Activated T-helper 2 cell treated with anti-CD3 and anti-CD28 coated beads, Interferon-gamma antibody, Interleukin-2, Interleukin-4, amounts not matched to agents 10 μg/mL and 5 μg/mL and 100 μg/mL, durations not matched to agents 14 hours and 24 hours and 36 hours (primary cell): ENCODE measurements around the gene RPL22L1. TPM values are rescaled to one million over a fixed set of nuclear protein-coding genes. Genes with fewer than 3 reads are reported as not detected.

ENCODE experiments used
- DNase-seq: peaks from one replicate; pipeline ENCODE4 v3.0.0; 2021; ENCODE audit warnings: low spot score
- H3K27ac Mint-ChIP-seq: one replicate; pipeline ENCODE4 v1.8.0; 2021; ENCODE audit warnings: mixed read lengths
- H3K27me3 Mint-ChIP-seq: one replicate; pipeline ENCODE4 v1.8.0; 2021; ENCODE audit warnings: low read depth, mixed read lengths
- H3K36me3 Mint-ChIP-seq: one replicate; pipeline ENCODE4 v1.8.0; 2021; ENCODE audit warnings: low read depth, mixed read lengths
- H3K4me1 Mint-ChIP-seq: one replicate; pipeline ENCODE4 v1.8.0; 2021; ENCODE audit warnings: low read depth, mixed read lengths
- H3K4me3 Mint-ChIP-seq: one replicate; pipeline ENCODE4 v1.8.0; 2021; ENCODE audit warnings: low read depth, mild to moderate bottlenecking, moderate library complexity, mixed read lengths
- H3K9me3 Mint-ChIP-seq: one replicate; pipeline ENCODE4 v1.8.0; 2021; ENCODE audit warnings: mixed read lengths
- intact Hi-C: fragments of 100-400 bp; cut with micrococcal nuclease; formaldehyde crosslinking; loops from one replicate; pipeline ENCODE4 v1.15.1; 2023
- total RNA-seq: library from RNA; stranded (reverse); gene quantifications from 2 replicates; pipeline ENCODE4 v1.2.3, GENCODE V29; 2022

The RPL22L1 gene
- 165 and 173 TPM in 2 replicates for total RNA-seq

- H3K36me3 Mint-ChIP-seq: peaks cover 48% of the 10 kb centered on the region
- H3K27ac Mint-ChIP-seq: peak within 1 kb of the TSS; percentile 97
- peaks cover 6% of the 10 kb centered on the region for H3K27me3 Mint-ChIP-seq
- H3K9me3 Mint-ChIP-seq: no peaks in the 10 kb centered on the region
- H3K4me1 Mint-ChIP-seq: peaks cover 12% of the 10 kb centered on the region
- DNase-seq: peak; percentile 92
- intact Hi-C loops: loop anchor here (1.0 to 5.0 kb wide), 4 partner anchors 12 to 1098 kb away; partner anchors contain the start of genes EIF5A2, MYNN and SKIL
- H3K4me3 Mint-ChIP-seq: peak within 1 kb of the TSS; percentile 91
Observed at GRCh38 chr3:170869645-170870593, at the start of gene RPL22L1. Gene RPL22L1, minus strand, starts transcription at chr3:170870195. Its CDS starts 28 bp downstream, at chr3:170870167.

- H3K4me1 Mint-ChIP-seq: no peaks in the 10 kb centered on the region
- no peak for DNase-seq
- H3K27me3 Mint-ChIP-seq: peaks cover 5% of the 10 kb centered on the region
- no peak overlapping the region for H3K27ac Mint-ChIP-seq
- H3K36me3 Mint-ChIP-seq: no peaks in the 10 kb centered on the region
- peaks cover 22% of the 10 kb centered on the region for H3K9me3 Mint-ChIP-seq
- H3K4me3 Mint-ChIP-seq: no peak overlapping the region
- intact Hi-C loops: no loop called here
Observed at GRCh38 chr3:170918715-170919114, 48.7 kb upstream of the RPL22L1 start.

DNA sequence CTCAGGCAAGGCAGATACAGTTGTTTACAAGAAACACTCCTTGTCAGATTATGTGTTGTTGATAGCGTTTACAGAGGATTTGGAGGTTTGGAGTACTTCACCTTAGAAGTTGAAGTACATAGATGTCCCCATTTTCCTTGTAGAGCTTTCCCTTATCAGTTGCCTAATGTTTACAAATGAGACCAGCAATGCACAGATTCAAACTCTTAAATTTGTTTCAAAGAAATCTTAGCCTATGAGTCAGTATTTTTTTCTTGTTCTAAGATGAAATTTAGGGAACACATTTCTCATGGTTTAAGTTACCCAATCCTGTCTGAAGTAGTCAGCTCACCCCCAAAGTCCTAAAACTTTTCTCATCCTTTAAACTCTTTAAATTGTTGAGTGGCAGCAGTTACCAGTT lies 44.7 kb upstream of the RPL22L1 start:
- peaks cover 13% of the 10 kb centered on the region for H3K9me3 Mint-ChIP-seq
- no peak overlapping the region for H3K27ac Mint-ChIP-seq
- intact Hi-C loops: no loop called here
- no peaks in the 10 kb centered on the region for H3K4me1 Mint-ChIP-seq
- peaks cover 20% of the 10 kb centered on the region for H3K27me3 Mint-ChIP-seq
- H3K36me3 Mint-ChIP-seq: no peaks in the 10 kb centered on the region
- H3K4me3 Mint-ChIP-seq: no peak overlapping the region
- DNase-seq: no peak

- Mint-ChIP-seq H3K4me1 (no peaks in the 10 kb centered on the region), H3K36me3 (no peaks in the 10 kb centered on the region), H3K9me3 (peaks cover 17% of the 10 kb centered on the region), H3K4me3 (no peak overlapping the region), H3K27ac (no peak overlapping the region), H3K27me3 (peaks cover 23% of the 10 kb centered on the region)
- intact Hi-C loops: no loop called here
- no peak for DNase-seq
Observed at GRCh38 chr3:170914212-170914611, 44.2 kb upstream of the RPL22L1 start.

DNA sequence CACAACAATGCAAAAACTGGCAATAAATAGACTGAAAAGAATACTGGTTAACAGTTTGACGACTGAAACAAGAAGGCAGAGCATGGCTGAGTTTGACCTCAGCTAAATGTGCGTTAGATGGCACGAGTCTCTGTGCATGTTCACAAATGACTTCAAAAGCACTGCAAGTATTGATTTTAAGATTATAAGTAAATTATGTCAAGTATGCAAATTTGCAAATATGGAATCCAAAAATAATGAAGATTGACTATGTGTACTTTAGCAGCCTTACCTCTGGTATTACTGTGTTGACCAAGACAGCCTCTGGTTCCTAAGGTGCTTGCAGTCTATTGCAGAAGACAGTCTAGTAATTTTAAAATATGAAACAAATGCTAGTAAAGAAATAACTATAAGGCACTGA lies 41.1 kb upstream of the RPL22L1 start:
- H3K27me3 Mint-ChIP-seq: peaks cover 26% of the 10 kb centered on the region
- intact Hi-C loops: no loop called here
- H3K4me3 Mint-ChIP-seq: no peak overlapping the region
- no peak overlapping the region for H3K27ac Mint-ChIP-seq
- peaks cover 9% of the 10 kb centered on the region for H3K9me3 Mint-ChIP-seq
- peaks cover 15% of the 10 kb centered on the region for H3K4me1 Mint-ChIP-seq
- no peak for DNase-seq
- peaks cover 2% of the 10 kb centered on the region for H3K36me3 Mint-ChIP-seq

GRCh38 chr3:170910542-170910941 lies 40.5 kb upstream of the RPL22L1 start:
- Mint-ChIP-seq H3K4me1 (peaks cover 18% of the 10 kb centered on the region), H3K27ac (no peak overlapping the region), H3K36me3 (peaks cover 6% of the 10 kb centered on the region), H3K9me3 (peaks cover 9% of the 10 kb centered on the region), H3K27me3 (peaks cover 26% of the 10 kb centered on the region), H3K4me3 (no peak overlapping the region)
- no peak for DNase-seq
- intact Hi-C loops: no loop called here

DNA sequence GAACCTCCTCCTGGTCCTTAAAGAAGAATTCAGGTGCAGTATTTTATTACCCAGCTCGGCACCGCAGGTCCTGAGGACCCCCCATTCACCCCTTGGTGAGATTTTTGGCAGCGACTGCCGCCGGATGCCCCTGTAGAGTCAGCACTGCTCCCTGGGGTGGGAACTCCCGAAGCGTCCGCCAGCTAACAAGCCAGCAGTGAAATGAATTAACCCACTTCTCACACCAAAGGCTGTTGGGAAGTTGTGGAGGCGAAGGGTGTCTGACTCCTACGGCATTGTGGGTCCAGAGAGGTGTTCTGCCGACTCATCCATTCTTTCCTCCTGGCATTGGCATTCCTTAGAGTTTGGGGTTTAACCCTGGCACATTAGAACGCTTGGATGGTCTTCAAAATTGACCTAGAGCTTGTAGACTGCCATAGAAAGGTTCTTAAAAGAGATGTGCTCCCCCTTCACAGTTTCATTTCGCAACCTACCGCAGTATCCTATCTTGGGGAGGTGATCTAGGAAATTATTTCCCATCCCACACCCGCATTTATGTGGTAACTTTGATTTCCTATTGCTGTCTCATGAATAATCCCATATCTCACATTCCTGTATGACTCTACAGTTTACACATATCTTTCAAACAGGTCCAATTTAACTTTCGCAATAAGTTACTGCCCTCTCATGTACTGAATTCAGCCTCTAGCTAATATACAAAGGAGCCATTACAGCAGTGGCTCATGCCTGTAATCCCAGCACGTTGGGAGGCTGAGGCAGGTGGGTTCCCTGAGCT lies 39.3 kb upstream of the RPL22L1 start:
- intact Hi-C loops: loop anchor here (5.0 kb wide), 1 partner anchor 1142 kb away; the partner anchor contains the start of genes ACTRT3 and TERC
- DNase-seq: no peak
- Mint-ChIP-seq H3K9me3 (peaks cover 9% of the 10 kb centered on the region), H3K36me3 (peaks cover 7% of the 10 kb centered on the region), H3K27ac (no peak overlapping the region), H3K4me1 (peaks cover 20% of the 10 kb centered on the region), H3K4me3 (peak overlapping the region; percentile 15), H3K27me3 (peaks cover 22% of the 10 kb centered on the region)

- intact Hi-C loops: loop anchor here (1.0 to 5.0 kb wide), 2 partner anchors 38 to 1141 kb away; partner anchors contain the start of genes ACTRT3, RPL22L1 and TERC
Observed at GRCh38 chr3:170908235-170909116, 38.5 kb upstream of the RPL22L1 start, which contains the start of gene EIF5A2. Gene EIF5A2, minus strand, starts transcription at chr3:170908637. Its CDS starts 831 bp downstream, at chr3:170907806.

DNA sequence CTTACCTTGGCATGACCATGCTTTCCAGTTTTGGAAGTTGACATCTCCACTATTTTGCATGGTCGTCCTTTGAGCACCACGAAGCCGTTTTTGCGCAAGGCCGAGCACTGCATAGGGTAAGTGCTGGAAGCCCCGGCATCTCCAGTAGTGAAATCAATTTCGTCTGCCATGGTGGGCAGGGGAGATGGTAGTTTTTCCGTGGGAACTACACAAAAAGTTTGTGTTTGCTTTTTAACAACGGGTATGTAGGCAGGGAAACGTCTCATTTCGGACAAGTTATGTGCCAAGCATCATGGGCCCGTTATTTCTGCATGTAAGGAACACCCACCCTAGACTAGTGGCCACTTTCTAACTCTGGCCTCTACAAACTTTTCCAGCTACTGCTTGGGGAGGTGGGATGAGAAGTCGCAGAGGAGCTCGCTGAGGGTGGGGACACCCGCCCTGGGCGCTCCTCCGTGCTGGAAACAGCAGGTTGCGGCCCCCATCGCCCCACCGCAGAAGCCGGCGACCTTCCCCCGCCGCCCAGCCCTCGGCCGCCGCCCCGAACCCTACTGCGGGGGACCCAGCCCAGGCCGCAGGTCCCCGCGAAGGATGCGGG lies 37.7 kb upstream of the RPL22L1 start:
- Mint-ChIP-seq H3K4me1 (peaks cover 20% of the 10 kb centered on the region), H3K27ac (no peak overlapping the region)

More at GRCh38 chr3:170908235-170909116, 38.5 kb upstream of the RPL22L1 start, which contains the start of gene EIF5A2:
- Mint-ChIP-seq H3K4me3 (peak within 1 kb of the TSS; percentile 99), H3K27me3 (peaks cover 22% of the 10 kb centered on the region), H3K4me1 (peaks cover 20% of the 10 kb centered on the region), H3K9me3 (peaks cover 9% of the 10 kb centered on the region), H3K36me3 (peaks cover 7% of the 10 kb centered on the region), H3K27ac (peak within 1 kb of the TSS; percentile 90)
- DNase-seq: peak; percentile 92

DNA sequence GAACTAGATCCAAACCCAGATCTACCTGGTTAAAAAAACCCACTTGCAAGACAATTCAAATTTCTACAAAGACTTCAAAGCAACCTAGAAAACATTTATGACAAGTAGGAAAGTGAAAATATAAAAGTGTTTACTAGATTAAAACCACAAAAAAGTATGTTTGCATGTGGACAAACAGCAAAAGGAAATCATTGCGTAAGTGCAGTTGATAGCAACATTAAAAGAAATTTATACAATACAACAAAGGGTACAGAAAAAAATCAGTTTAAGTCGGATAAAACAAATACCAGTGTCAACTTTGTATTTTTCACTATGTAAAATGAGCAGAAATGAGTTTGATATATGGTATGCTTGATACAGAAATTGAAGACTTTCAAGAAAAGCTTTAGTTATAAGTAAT lies 35.9 kb upstream of the RPL22L1 start:
- peaks cover 11% of the 10 kb centered on the region for H3K27me3 Mint-ChIP-seq
- peaks cover 11% of the 10 kb centered on the region for H3K36me3 Mint-ChIP-seq
- peaks cover 20% of the 10 kb centered on the region for H3K4me1 Mint-ChIP-seq
- peak overlapping the region; percentile 37 for H3K4me3 Mint-ChIP-seq
- no peak for DNase-seq
- intact Hi-C loops: loop anchor here (5.0 kb wide), 1 partner anchor 1139 kb away; the partner anchor contains the start of genes ACTRT3 and TERC
- H3K27ac Mint-ChIP-seq: no peak overlapping the region
- H3K9me3 Mint-ChIP-seq: peaks cover 9% of the 10 kb centered on the region

More for the DNA sequence above, 37.7 kb upstream of the RPL22L1 start:
- intact Hi-C loops: loop anchor here (1.0 to 5.0 kb wide), 2 partner anchors 37 to 1140 kb away; partner anchors contain the start of genes ACTRT3, RPL22L1 and TERC
- DNase-seq: no peak
- peaks cover 20% of the 10 kb centered on the region for H3K27me3 Mint-ChIP-seq
- H3K4me3 Mint-ChIP-seq: peak overlapping the region; percentile 99
- peaks cover 9% of the 10 kb centered on the region for H3K9me3 Mint-ChIP-seq
- H3K36me3 Mint-ChIP-seq: peaks cover 11% of the 10 kb centered on the region

- no peaks in the 10 kb centered on the region for H3K27me3 Mint-ChIP-seq
- intact Hi-C loops: no loop called here
- DNase-seq: no peak
- no peak overlapping the region for H3K4me3 Mint-ChIP-seq
- no peaks in the 10 kb centered on the region for H3K9me3 Mint-ChIP-seq
- no peak overlapping the region for H3K27ac Mint-ChIP-seq
- peaks cover 18% of the 10 kb centered on the region for H3K36me3 Mint-ChIP-seq
- H3K4me1 Mint-ChIP-seq: peaks cover 18% of the 10 kb centered on the region
Observed at GRCh38 chr3:170903123-170903522, 33.1 kb upstream of the RPL22L1 start.
